Heart left ventricle (tissue), 13 donors: ENCODE results near the gene RAB26.
"Not testable (repeated sequence)": the region's sequence is repeated elsewhere in the genome, so short reads cannot be mapped to it uniquely, and the experiment has no call there.

ENCODE experiments used
- CTCF ChIP-seq, 12 donors: fragments of 200-600 bp; sonication (generic) in 4 of 12; IDR thresholded peaks; one replicate each; pipeline versions ENCODE4 v1.5.0 to v1.8.0; 2018 to 2022; ENCODE audit warnings: antibody characterized with exemption in 12 of 12, mild to moderate bottlenecking in 5 of 12
- POLR2A ChIP-seq, 2 donors: fragments of 450-650 bp; IDR thresholded peaks; one replicate each; pipeline ENCODE4 v1.6.1; 2017; ENCODE audit warnings: antibody characterized with exemption in 2 of 2, mild to moderate bottlenecking in 2 of 2, moderate library complexity in 2 of 2
- donor health status: ischemic (EF 13 %, LVEDD 7.1; RV severe dilation, severe dysfunction).
- donor health status: DM: no; HTN: yes; CAD: no.
- donor health status: DM: no; HTN: no; CAD: no.
- donor health status: ischemic (EF 25% LVEDD 6.9; RV normal size, moderate dysfunction).
- donor health status: ischemic (EF 25% LVEDD 5.7; RV mildly dilated, moderate dysfunction).
- donor health status: ischemic (EF 35%, LVEDD 5.7; RV mildly dilated, moderate dysfunction).
- donor health status: nonischemic (EF 11% LVEDD 7.7; RV severe dilation, severe dysfunction).
- donor health status: DM: yes; HTN: yes; CAD: no.
- donor health status: PGD.
- donor health status: ischemic (EF 29% LVEDD 5.4; RV normal size, mild dysfunction).
- donor health status: nonischemic (EF 23%, LVEDD 6.1; RV moderate dilation, normal function).

DNA sequence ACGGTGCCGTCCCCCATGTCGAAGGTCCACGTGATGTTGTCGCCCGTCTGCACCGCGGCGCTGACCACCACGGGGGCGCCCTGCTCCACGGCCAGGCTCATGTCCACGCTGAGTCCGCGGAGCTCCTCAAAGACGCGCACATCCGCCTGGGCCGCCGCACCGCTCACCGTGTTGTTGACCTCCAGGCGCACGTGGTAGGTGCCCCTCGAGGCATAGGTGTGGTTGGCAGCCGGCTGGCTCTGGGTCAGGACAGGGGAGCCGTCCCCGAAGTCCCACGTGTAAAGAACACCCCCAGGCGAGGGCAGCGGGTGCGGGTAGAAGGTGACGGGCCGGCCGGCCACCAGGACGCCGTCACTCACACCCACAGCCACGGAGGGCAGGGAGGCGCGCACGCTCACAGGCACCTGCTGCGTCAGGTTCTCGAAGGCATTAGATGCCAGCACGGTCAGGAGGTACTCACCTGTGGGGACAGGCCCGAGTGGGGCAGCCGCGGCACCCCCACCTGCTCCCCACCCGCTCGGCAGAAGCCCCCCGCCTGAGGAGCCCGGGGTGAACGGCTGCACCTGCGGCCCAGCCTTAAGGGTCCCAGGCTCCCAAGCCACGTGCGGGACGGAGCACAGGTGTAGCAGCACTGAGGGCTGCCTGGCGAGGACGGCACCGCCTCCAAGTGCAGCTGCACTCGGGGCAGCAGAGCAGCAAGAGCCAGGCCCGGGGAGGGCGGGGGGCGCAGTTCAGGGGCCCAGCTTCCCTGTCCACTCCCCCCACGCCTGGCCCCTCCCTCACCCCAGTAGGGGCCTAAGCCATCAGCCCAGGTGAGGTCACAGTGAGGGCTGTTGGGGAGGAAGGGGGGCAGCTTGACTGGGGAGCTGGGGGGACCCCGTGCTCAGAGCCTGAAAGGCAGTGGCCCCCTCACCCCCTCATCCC, 36.8 kb upstream of the RAB26 start:
- TF ChIP-seq CTCF, POLR2A (IDR thresholded peaks at IDR 0.05): not testable (repeated sequence)
